ENCODE results near the gene MAP3K2. TPM values are rescaled to one million over a fixed set of nuclear protein-coding genes. Genes with fewer than 3 reads are reported as not detected.
"Not testable (repeated sequence)": the region's sequence is repeated elsewhere in the genome, so short reads cannot be mapped to it uniquely, and the experiment has no call there.

Gene MAP3K2
- polyA plus RNA-seq, 3 donors, result 16.0 to 86.4 (median 66.3) TPM

DNA sequence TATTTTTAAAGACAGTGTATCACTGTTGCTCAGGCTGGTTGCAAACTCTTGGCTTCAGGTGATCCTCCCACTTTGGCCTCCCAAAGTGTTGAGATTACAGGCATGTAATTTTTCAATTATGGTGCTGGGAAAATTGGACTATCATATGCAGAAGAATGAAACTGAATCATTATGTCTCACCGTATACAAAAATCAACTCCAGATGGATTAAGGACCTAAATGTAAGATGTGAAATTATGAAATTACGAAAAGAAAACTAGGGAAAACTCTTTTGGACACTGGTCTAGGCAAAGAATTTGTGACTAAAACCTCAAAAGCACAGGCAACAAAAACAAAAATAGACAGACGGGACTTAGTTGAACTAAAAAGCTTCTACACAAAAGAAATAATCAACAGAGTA, 31.2 kb downstream of the MAP3K2 start:
- Histone ChIP-seq H2AFZ (ENCODE audit: insufficient read depth, low read depth, low read length, poor library complexity, severe bottlenecking) (no peak overlapping the region), H3K27me3 (ENCODE audit: control insufficient read depth in 2 of 2, insufficient read depth in 2 of 2, low read length in 2 of 2) (no peaks in the 10 kb centered on the region), H3K4me3 (replicated peaks in 1 of 3; ENCODE audit: low read depth in 2 of 3, low read length in 3 of 3) (no peak overlapping the region), H3K4me1 (ENCODE audit: control insufficient read depth in 1 of 2, insufficient read depth in 2 of 2, low read length in 2 of 2) (peaks cover 8 to 14% of the 10 kb centered on the region in 2 donors), H3K9me3 (replicated peaks in 1 of 2; ENCODE audit: control insufficient read depth in 1 of 2, insufficient read depth in 1 of 2, low read length in 2 of 2) (no peaks in the 10 kb centered on the region), H4K20me1 (ENCODE audit: insufficient read depth, low read length) (peaks cover 97% of the 10 kb centered on the region), H3K4me2 (replicated peaks; ENCODE audit: extremely low read depth, low read length, poor library complexity, severe bottlenecking) (no peak overlapping the region), H3K9ac (ENCODE audit: insufficient read depth, low read length, poor library complexity, severe bottlenecking) (no peak overlapping the region), H3K27ac (ENCODE audit: low read depth in 1 of 2, low read length in 2 of 2) (peak overlapping the region in 1 of 2 donors; percentile 13), H3K36me3 (replicated peaks in 1 of 2; ENCODE audit: control insufficient read depth in 1 of 2, insufficient read depth in 2 of 2, low read length in 2 of 2) (no peaks in the 10 kb centered on the region), H3K79me2 (ENCODE audit: insufficient read depth, low read length) (peaks cover 94% of the 10 kb centered on the region)
- WGBS (ENCODE audit: insufficient coverage), result no CpG with 5 or more reads among the region's 3 CpGs
- Mint-ChIP-seq H3K36me3 (peaks cover 8 to 11% of the 10 kb centered on the region in 2 donors), H3K9me3 (peaks cover 0 to 2% (median 0%) of the 10 kb centered on the region in 7 donors), H3K4me3 (no peak overlapping the region), H3K27ac (peak overlapping the region in 2 of 7 donors; percentile 10 to 23), H3K4me1 (peaks cover 32% of the 10 kb centered on the region), H3K27me3 (ENCODE audit: low read depth in 3 of 3) (no peaks in the 10 kb centered on the region)
- DNase-seq, result no peak
- TF ChIP-seq, protein P1, sequence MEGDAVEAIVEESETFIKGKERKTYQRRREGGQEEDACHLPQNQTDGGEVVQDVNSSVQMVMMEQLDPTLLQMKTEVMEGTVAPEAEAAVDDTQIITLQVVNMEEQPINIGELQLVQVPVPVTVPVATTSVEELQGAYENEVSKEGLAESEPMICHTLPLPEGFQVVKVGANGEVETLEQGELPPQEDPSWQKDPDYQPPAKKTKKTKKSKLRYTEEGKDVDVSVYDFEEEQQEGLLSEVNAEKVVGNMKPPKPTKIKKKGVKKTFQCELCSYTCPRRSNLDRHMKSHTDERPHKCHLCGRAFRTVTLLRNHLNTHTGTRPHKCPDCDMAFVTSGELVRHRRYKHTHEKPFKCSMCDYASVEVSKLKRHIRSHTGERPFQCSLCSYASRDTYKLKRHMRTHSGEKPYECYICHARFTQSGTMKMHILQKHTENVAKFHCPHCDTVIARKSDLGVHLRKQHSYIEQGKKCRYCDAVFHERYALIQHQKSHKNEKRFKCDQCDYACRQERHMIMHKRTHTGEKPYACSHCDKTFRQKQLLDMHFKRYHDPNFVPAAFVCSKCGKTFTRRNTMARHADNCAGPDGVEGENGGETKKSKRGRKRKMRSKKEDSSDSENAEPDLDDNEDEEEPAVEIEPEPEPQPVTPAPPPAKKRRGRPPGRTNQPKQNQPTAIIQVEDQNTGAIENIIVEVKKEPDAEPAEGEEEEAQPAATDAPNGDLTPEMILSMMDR (IDR thresholded peaks at IDR 0.05), result no peak
- intact Hi-C loops (cut with micrococcal nuclease), result no loop called here

DNA sequence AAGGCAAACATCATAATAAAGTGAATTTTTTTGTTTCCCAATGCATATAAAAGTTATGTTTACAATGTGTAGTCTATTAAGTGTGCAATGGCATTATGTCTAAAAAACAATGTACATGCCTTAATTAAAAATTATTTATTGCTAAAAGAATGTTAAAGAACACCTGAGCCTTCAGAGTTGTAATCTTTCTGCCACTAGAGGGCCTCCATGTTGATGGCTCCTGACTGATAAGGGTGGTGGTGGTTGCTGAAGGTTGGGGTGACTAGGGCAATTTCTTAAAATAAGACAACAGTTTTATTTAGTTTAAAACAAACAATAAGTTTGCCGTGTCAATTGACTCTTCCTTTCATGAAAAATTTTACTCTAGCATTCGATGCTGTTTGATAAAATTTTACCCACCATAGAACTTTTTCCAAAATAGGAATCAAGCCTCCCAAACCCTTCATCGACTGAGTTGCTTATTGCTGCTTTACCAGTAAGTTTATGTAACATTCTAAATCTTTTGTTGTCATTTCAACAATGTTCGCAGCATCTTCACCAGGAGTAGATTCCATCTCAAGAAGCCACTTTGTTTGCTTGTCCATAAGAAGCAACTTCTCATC, 32.3 kb downstream of the MAP3K2 start:
- WGBS (ENCODE audit: insufficient coverage), result 100% methylated on average over 1 of the region's 4 CpGs
- intact Hi-C loops (cut with micrococcal nuclease), result loop anchor here in 1 of 2 donors (2.0 kb wide), 1 partner anchor 59 kb away; no protein-coding TSS in a partner anchor
- Histone ChIP-seq H3K4me1 (ENCODE audit: control insufficient read depth in 1 of 2, insufficient read depth in 2 of 2, low read length in 2 of 2) (peaks cover 11 to 23% of the 10 kb centered on the region in 2 donors), H3K36me3 (replicated peaks in 1 of 2; ENCODE audit: control insufficient read depth in 1 of 2, insufficient read depth in 2 of 2, low read length in 2 of 2) (no peaks in the 10 kb centered on the region), H3K27ac (ENCODE audit: low read depth in 1 of 2, low read length in 2 of 2) (peak overlapping the region in 1 of 2 donors; percentile 20), H3K27me3 (ENCODE audit: control insufficient read depth in 2 of 2, insufficient read depth in 2 of 2, low read length in 2 of 2) (no peaks in the 10 kb centered on the region), H4K20me1 (ENCODE audit: insufficient read depth, low read length) (peaks cover 97% of the 10 kb centered on the region), H3K79me2 (ENCODE audit: insufficient read depth, low read length) (peaks cover 94% of the 10 kb centered on the region), H3K9me3 (replicated peaks in 1 of 2; ENCODE audit: control insufficient read depth in 1 of 2, insufficient read depth in 1 of 2, low read length in 2 of 2) (no peaks in the 10 kb centered on the region), H3K4me2 (replicated peaks; ENCODE audit: extremely low read depth, low read length, poor library complexity, severe bottlenecking) (no peak overlapping the region), H2AFZ (ENCODE audit: insufficient read depth, low read depth, low read length, poor library complexity, severe bottlenecking) (no peak overlapping the region), H3K4me3 (replicated peaks in 1 of 3; ENCODE audit: low read depth in 2 of 3, low read length in 3 of 3) (no peak overlapping the region), H3K9ac (ENCODE audit: insufficient read depth, low read length, poor library complexity, severe bottlenecking) (no peak overlapping the region)
- TF ChIP-seq, protein P1 (IDR thresholded peaks at IDR 0.05), result peak; percentile 67
- H3K36me3 Mint-ChIP-seq, result peaks cover 8 to 11% of the 10 kb centered on the region in 2 donors
- peak in 2 of 3 donors; percentile 34 to 37 for DNase-seq
- peak overlapping the region in 1 of 7 donors; percentile 32 for H3K27ac Mint-ChIP-seq
- peaks cover 41% of the 10 kb centered on the region for H3K4me1 Mint-ChIP-seq
- peaks cover 0 to 2% (median 0%) of the 10 kb centered on the region in 7 donors for H3K9me3 Mint-ChIP-seq
- H3K27me3 Mint-ChIP-seq (ENCODE audit: low read depth in 3 of 3), result no peaks in the 10 kb centered on the region
- no peak overlapping the region for H3K4me3 Mint-ChIP-seq

DNA sequence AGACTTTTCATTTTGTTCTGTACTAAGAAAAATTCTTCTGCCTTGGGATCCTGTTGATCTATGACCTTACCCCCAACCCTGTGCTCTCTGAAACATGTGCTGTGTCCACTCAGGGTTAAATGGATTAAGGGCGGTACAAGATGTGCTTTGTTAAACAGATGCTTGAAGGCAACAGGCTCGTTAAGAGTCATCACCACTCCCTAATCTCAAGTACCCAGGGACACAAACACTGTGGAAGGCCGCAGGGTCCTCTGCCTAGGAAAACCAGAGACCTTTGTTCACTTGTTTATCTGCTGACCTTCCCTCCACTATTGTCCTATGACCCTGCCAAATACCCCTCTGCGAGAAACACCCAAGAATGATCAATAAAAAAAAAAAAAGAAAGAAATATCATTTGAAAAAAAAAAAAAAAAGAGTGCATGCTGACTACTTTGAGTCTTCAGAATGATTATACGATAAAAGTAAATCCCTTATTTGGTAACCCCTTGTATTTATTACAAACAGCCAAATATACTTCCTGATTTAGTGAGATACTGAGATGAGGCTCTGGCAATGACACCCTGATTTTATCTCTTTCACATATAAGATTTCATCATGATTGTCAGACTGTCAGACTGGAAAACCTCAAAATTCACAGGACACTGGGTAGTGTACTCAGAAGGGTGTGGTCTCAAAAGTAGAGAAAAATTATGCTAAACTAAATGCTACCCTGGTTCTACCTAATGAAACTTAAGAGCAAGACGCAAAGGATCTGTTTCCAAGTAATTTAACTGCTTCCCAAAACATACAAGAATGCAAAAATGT, 33.7 kb downstream of the MAP3K2 start:
- intact Hi-C loops (cut with micrococcal nuclease), result loop anchor here in 1 of 2 donors (2.0 kb wide), 1 partner anchor 61 kb away; no protein-coding TSS in a partner anchor
- not testable (repeated sequence) for H3K27me3 Mint-ChIP-seq (ENCODE audit: low read depth in 3 of 3); H2AFZ ChIP-seq (ENCODE audit: insufficient read depth, low read depth, low read length, poor library complexity, severe bottlenecking); H3K36me3 Mint-ChIP-seq; H3K4me3 Mint-ChIP-seq; H3K9me3 Mint-ChIP-seq; H3K9ac ChIP-seq (ENCODE audit: insufficient read depth, low read length, poor library complexity, severe bottlenecking); H3K27me3 ChIP-seq (ENCODE audit: control insufficient read depth in 2 of 2, insufficient read depth in 2 of 2, low read length in 2 of 2); H3K36me3 ChIP-seq (replicated peaks in 1 of 2; ENCODE audit: control insufficient read depth in 1 of 2, insufficient read depth in 2 of 2, low read length in 2 of 2); H3K4me3 ChIP-seq (replicated peaks in 1 of 3; ENCODE audit: low read depth in 2 of 3, low read length in 3 of 3); H3K4me2 ChIP-seq (replicated peaks; ENCODE audit: extremely low read depth, low read length, poor library complexity, severe bottlenecking); H3K9me3 ChIP-seq (replicated peaks in 1 of 2; ENCODE audit: control insufficient read depth in 1 of 2, insufficient read depth in 1 of 2, low read length in 2 of 2)
- peaks cover 94% of the 10 kb centered on the region for H3K79me2 ChIP-seq (ENCODE audit: insufficient read depth, low read length)
- H3K4me1 ChIP-seq (ENCODE audit: control insufficient read depth in 1 of 2, insufficient read depth in 2 of 2, low read length in 2 of 2), result peaks cover 20 to 37% of the 10 kb centered on the region in 2 donors
- H3K27ac ChIP-seq (ENCODE audit: low read depth in 1 of 2, low read length in 2 of 2), result peak overlapping the region in 1 of 2 donors; percentile 47
- peak; percentile 27 to 46 (median 39) for DNase-seq
- peaks cover 51% of the 10 kb centered on the region for H3K4me1 Mint-ChIP-seq
- peak overlapping the region; percentile 43 to 77 (median 54) for H3K27ac Mint-ChIP-seq
- no CpG with 5 or more reads among the region's 6 CpGs for WGBS (ENCODE audit: insufficient coverage)
- peaks cover 97% of the 10 kb centered on the region for H4K20me1 ChIP-seq (ENCODE audit: insufficient read depth, low read length)

Measured in CD14-positive monocyte (primary cell).